ENCODE data around the gene KRTAP4-8. TPM values are rescaled to one million over a fixed set of nuclear protein-coding genes. Genes with fewer than 3 reads are reported as not detected.
"Not testable (repeated sequence)": the region's sequence is repeated elsewhere in the genome, so short reads cannot be mapped to it uniquely, and the experiment has no call there.

Gene KRTAP4-8
- total RNA-seq, 4 donors from 2014 or later, result not detected

GRCh38 chr17:41121742-41122141 lies 23.8 kb upstream of the KRTAP4-8 start:
- no peaks in the 10 kb centered on the region for H3K9me3 ChIP-seq
- H3K4me1 ChIP-seq, result no peaks in the 10 kb centered on the region
- peaks cover 0 to 22% (median 0%) of the 10 kb centered on the region in 4 donors for H3K27me3 ChIP-seq
- WGBS, 2 donors, result 80 to 84% methylated on average over 2 of the region's 2 CpGs
- intact Hi-C loops (cut with DNase I), result no loop called here
- DNase-seq, result no peak
- no peak overlapping the region for H3K27ac ChIP-seq
- H3K4me3 ChIP-seq, result no peak overlapping the region
- no peak for TF ChIP-seq CTCF (IDR thresholded peaks at IDR 0.05)
- TF ChIP-seq POLR2A (IDR thresholded peaks at IDR 0.05), result no peak
- no peaks in the 10 kb centered on the region for H3K36me3 ChIP-seq

GRCh38 chr17:41119696-41120690 lies 22.1 kb upstream of the KRTAP4-8 start:
- H3K9me3 ChIP-seq; H3K27ac ChIP-seq; intact Hi-C loops (cut with DNase I); H3K4me3 ChIP-seq; H3K4me1 ChIP-seq; DNase-seq; H3K36me3 ChIP-seq: not testable (repeated sequence)
- H3K27me3 ChIP-seq, result peaks cover 0 to 22% (median 0%) of the 10 kb centered on the region in 4 donors
- WGBS, 2 donors, result 48 to 55% methylated on average over 11 of the region's 11 CpGs

GRCh38 chr17:41118721-41119120 lies 20.8 kb upstream of the KRTAP4-8 start:
- intact Hi-C loops (cut with DNase I), result no loop called here
- H3K4me1 ChIP-seq, result no peaks in the 10 kb centered on the region
- no peak for DNase-seq
- 66 to 83% methylated on average over 4 of the region's 4 CpGs for WGBS, 2 donors
- H3K36me3 ChIP-seq, result no peaks in the 10 kb centered on the region
- peaks cover 0 to 30% (median 0%) of the 10 kb centered on the region in 4 donors for H3K27me3 ChIP-seq
- no peaks in the 10 kb centered on the region for H3K9me3 ChIP-seq
- H3K4me3 ChIP-seq, result no peak overlapping the region
- H3K27ac ChIP-seq, result no peak overlapping the region
- TF ChIP-seq CTCF (IDR thresholded peaks at IDR 0.05), result no peak
- no peak for TF ChIP-seq POLR2A (IDR thresholded peaks at IDR 0.05)

GRCh38 chr17:41117846-41118386 lies 20.0 kb upstream of the KRTAP4-8 start, which contains the start of gene KRTAP4-11:
TSS of gene KRTAP4-11 (minus strand) at chr17:41118373. CDS start at chr17:41118315, 58 bp downstream.
- 71 to 78% methylated on average over 7 to 10 of the region's 10 CpGs for WGBS, 2 donors
- intact Hi-C loops (cut with DNase I); DNase-seq: not testable (repeated sequence)

GRCh38 chr17:41116297-41116696 lies 18.4 kb upstream of the KRTAP4-8 start:
- WGBS, 2 donors, result 61 to 62% methylated on average over 5 of the region's 5 CpGs
- Histone ChIP-seq H3K27me3 (peaks cover 0 to 18% (median 0%) of the 10 kb centered on the region in 4 donors), H3K4me1 (no peaks in the 10 kb centered on the region), H3K9me3 (no peaks in the 10 kb centered on the region), H3K4me3 (no peak overlapping the region), H3K36me3 (no peaks in the 10 kb centered on the region), H3K27ac (no peak overlapping the region)
- TF ChIP-seq POLR2A (IDR thresholded peaks at IDR 0.05) (no peak), CTCF (IDR thresholded peaks at IDR 0.05) (no peak)
- no peak for DNase-seq
- intact Hi-C loops (cut with DNase I), result no loop called here

More at GRCh38 chr17:41117846-41118386, 20.0 kb upstream of the KRTAP4-8 start, which contains the start of gene KRTAP4-11:
- not testable (repeated sequence) for H3K9me3 ChIP-seq, H3K27ac ChIP-seq, H3K4me3 ChIP-seq, H3K4me1 ChIP-seq, H3K36me3 ChIP-seq
- H3K27me3 ChIP-seq, result peaks cover 0 to 26% (median 0%) of the 10 kb centered on the region in 4 donors
